Measurements from ENCODE around the gene COX6B2. TPM values are rescaled to one million over a fixed set of nuclear protein-coding genes. Genes with fewer than 3 reads are reported as not detected.
"Not testable (repeated sequence)": the region's sequence is repeated elsewhere in the genome, so short reads cannot be mapped to it uniquely, and the experiment has no call there.

The COX6B2 gene
- total RNA-seq, 1 donor from 2014 or later, result 0.16 TPM

- H3K9me3 Mint-ChIP-seq, result no peaks in the 10 kb centered on the region
- no peak overlapping the region for H3K27ac Mint-ChIP-seq (ENCODE audit: unreplicated experiment)
- no peak for DNase-seq (ENCODE audit: low read depth, low spot score)
- H3K36me3 Mint-ChIP-seq (ENCODE audit: low read depth), result no peaks in the 10 kb centered on the region
- no peak overlapping the region for H3K4me3 Mint-ChIP-seq
- TF ChIP-seq CTCF (conservative IDR thresholded peaks at IDR 0.05), result no peak
- H3K27me3 Mint-ChIP-seq (ENCODE audit: low read depth), result peaks cover 7% of the 10 kb centered on the region
- peaks cover 18% of the 10 kb centered on the region for H3K4me1 Mint-ChIP-seq
Observed at GRCh38 chr19:55336101-55336500, 18.4 kb downstream of the COX6B2 start.

- H3K27me3 Mint-ChIP-seq (ENCODE audit: low read depth), result peaks cover 2% of the 10 kb centered on the region
- H3K4me3 Mint-ChIP-seq, result no peak overlapping the region
- no peaks in the 10 kb centered on the region for H3K9me3 Mint-ChIP-seq
- TF ChIP-seq CTCF (conservative IDR thresholded peaks at IDR 0.05), result no peak
- peaks cover 7% of the 10 kb centered on the region for H3K4me1 Mint-ChIP-seq
- no peak for DNase-seq (ENCODE audit: low read depth, low spot score)
- no peaks in the 10 kb centered on the region for H3K36me3 Mint-ChIP-seq (ENCODE audit: low read depth)
- H3K27ac Mint-ChIP-seq (ENCODE audit: unreplicated experiment), result no peak overlapping the region
Observed at GRCh38 chr19:55333870-55334269, 20.6 kb downstream of the COX6B2 start.

GRCh38 chr19:55329791-55330190 lies 24.7 kb downstream of the COX6B2 start:
- H3K27ac Mint-ChIP-seq (ENCODE audit: unreplicated experiment); H3K9me3 Mint-ChIP-seq; DNase-seq (ENCODE audit: low read depth, low spot score): not testable (repeated sequence)

GRCh38 chr19:55328774-55329318 lies 25.7 kb downstream of the COX6B2 start:
- H3K4me1 Mint-ChIP-seq; H3K4me3 Mint-ChIP-seq; H3K27ac Mint-ChIP-seq (ENCODE audit: unreplicated experiment); DNase-seq (ENCODE audit: low read depth, low spot score); H3K27me3 Mint-ChIP-seq (ENCODE audit: low read depth); H3K36me3 Mint-ChIP-seq (ENCODE audit: low read depth); H3K9me3 Mint-ChIP-seq: not testable (repeated sequence)

More at GRCh38 chr19:55329791-55330190, 24.7 kb downstream of the COX6B2 start:
- not testable (repeated sequence) for H3K27me3 Mint-ChIP-seq (ENCODE audit: low read depth); H3K4me1 Mint-ChIP-seq; H3K36me3 Mint-ChIP-seq (ENCODE audit: low read depth); H3K4me3 Mint-ChIP-seq

- no peaks in the 10 kb centered on the region for H3K9me3 Mint-ChIP-seq
- H3K27ac Mint-ChIP-seq (ENCODE audit: unreplicated experiment), result peak within 1 kb of the TSS; percentile 83
- TF ChIP-seq CTCF (conservative IDR thresholded peaks at IDR 0.05), result no peak
- H3K4me1 Mint-ChIP-seq, result no peaks in the 10 kb centered on the region
- no peaks in the 10 kb centered on the region for H3K36me3 Mint-ChIP-seq (ENCODE audit: low read depth)
- H3K27me3 Mint-ChIP-seq (ENCODE audit: low read depth), result peaks cover 2% of the 10 kb centered on the region
- no peak within 1 kb of the TSS for H3K4me3 Mint-ChIP-seq
- DNase-seq (ENCODE audit: low read depth, low spot score), result no peak
Observed at GRCh38 chr19:55325172-55325571, 29.3 kb downstream of the COX6B2 start, which contains the start of gene TMEM150B. TMEM150B (minus strand) TSS chr19:55325341; CDS start chr19:55321036, 4,305 bp downstream.

GRCh38 chr19:55324662-55325061 lies 29.9 kb downstream of the COX6B2 start:
- H3K36me3 Mint-ChIP-seq (ENCODE audit: low read depth), result no peaks in the 10 kb centered on the region
- H3K9me3 Mint-ChIP-seq, result no peaks in the 10 kb centered on the region
- no peak for TF ChIP-seq CTCF (conservative IDR thresholded peaks at IDR 0.05)
- no peak overlapping the region for H3K4me3 Mint-ChIP-seq
- peaks cover 2% of the 10 kb centered on the region for H3K27me3 Mint-ChIP-seq (ENCODE audit: low read depth)
- no peak for DNase-seq (ENCODE audit: low read depth, low spot score)
- peak overlapping the region; percentile 83 for H3K27ac Mint-ChIP-seq (ENCODE audit: unreplicated experiment)
- no peaks in the 10 kb centered on the region for H3K4me1 Mint-ChIP-seq
